GM23338 (cell line): Measurements from ENCODE around the gene PISD. TPM values are rescaled to one million over a fixed set of nuclear protein-coding genes. Genes with fewer than 3 reads are reported as not detected.

Source experiments
- ATAC-seq: fragments of 200-7000 bp; cut with Tn5 transposase; 3 replicates; pipeline ENCODE4 v1.9.1; 2020
- DNase-seq: peaks from one replicate; pipeline ENCODE4 v3.0.0-alpha.2; 2015; ENCODE audit warnings: low spot score
- H2AFZ ChIP-seq: fragments of 200-600 bp; sonication (generic); 2 replicates; pipeline ENCODE4 v1.8.0; 2016; ENCODE audit warnings: antibody characterized with exemption, mild to moderate bottlenecking, moderate library complexity
- H3F3A ChIP-seq: fragments of 200-600 bp; sonication (generic); replicated peaks from 2 replicates; pipeline ENCODE4 v1.8.0; 2017; ENCODE audit warnings: antibody characterized with exemption, mixed run types, low read depth
- H3K27ac ChIP-seq: fragments of 200-600 bp; sonication (generic); 2 replicates; pipeline ENCODE4 v1.6.1; 2016; ENCODE audit warnings: low read depth
- H3K27me3 ChIP-seq: fragments of 200-600 bp; sonication (generic); 2 replicates; pipeline ENCODE4 v1.8.0; 2016; ENCODE audit warnings: mild to moderate bottlenecking, mixed run types, moderate library complexity; ENCODE audit not compliant: insufficient read depth
- H3K36me3 ChIP-seq: fragments of 200-600 bp; sonication (generic); 2 replicates; pipeline ENCODE4 v1.8.0; 2016; ENCODE audit warnings: mild to moderate bottlenecking; ENCODE audit not compliant: insufficient read depth
- H3K4me1 ChIP-seq: fragments of 200-600 bp; sonication (generic); 2 replicates; pipeline ENCODE4 v1.8.0; 2016; ENCODE audit warnings: mild to moderate bottlenecking, moderate library complexity; ENCODE audit not compliant: insufficient read depth
- H3K4me2 ChIP-seq: fragments of 200-600 bp; sonication (generic); 2 replicates; pipeline ENCODE4 v1.7.1; 2017; ENCODE audit warnings: mixed run types
- H3K4me3 ChIP-seq: fragments of 200-600 bp; sonication (generic); 2 replicates; pipeline ENCODE4 v1.6.1; 2016; ENCODE audit warnings: mixed run types
- H3K79me2 ChIP-seq: fragments of 200-600 bp; sonication (generic); replicated peaks from 2 replicates; pipeline ENCODE4 v1.8.0; 2017; ENCODE audit warnings: mild to moderate bottlenecking; ENCODE audit not compliant: insufficient read depth
- H3K9me2 ChIP-seq: fragments of 200-600 bp; sonication (generic); 2 replicates; pipeline ENCODE4 v1.8.0; 2017; ENCODE audit not compliant: insufficient read depth
- H4K20me1 ChIP-seq: fragments of 200-600 bp; sonication (generic); replicated peaks from 2 replicates; pipeline ENCODE4 v1.8.0; 2017; ENCODE audit warnings: mild to moderate bottlenecking; ENCODE audit not compliant: insufficient read depth
- H3K27ac Mint-ChIP-seq: 2 replicates; pipeline ENCODE4 v1.8.0; 2020; ENCODE audit warnings: inconsistent platforms, mild to moderate bottlenecking, moderate library complexity, mixed read lengths
- H3K27me3 Mint-ChIP-seq: 3 replicates; pipeline ENCODE4 v1.8.0; 2022; ENCODE audit warnings: low read depth, mild to moderate bottlenecking, moderate library complexity, mixed read lengths, inconsistent platforms; ENCODE audit not compliant: insufficient read depth, poor library complexity
- H3K36me3 Mint-ChIP-seq: 3 replicates; pipeline ENCODE4 v1.8.0; 2021; ENCODE audit warnings: low read depth, mild to moderate bottlenecking, inconsistent platforms, moderate library complexity, mixed read lengths
- H3K4me1 Mint-ChIP-seq: 3 replicates; pipeline ENCODE4 v1.8.0; 2020; ENCODE audit warnings: mild to moderate bottlenecking, inconsistent platforms, mixed read lengths
- H3K4me3 Mint-ChIP-seq: 3 replicates; pipeline ENCODE4 v1.8.0; 2021; ENCODE audit warnings: moderate library complexity, mild to moderate bottlenecking, inconsistent platforms, mixed read lengths
- H3K9me3 Mint-ChIP-seq: 3 replicates; pipeline ENCODE4 v1.8.0; 2020; ENCODE audit warnings: moderate library complexity, mild to moderate bottlenecking, inconsistent platforms, mixed read lengths
- CREB1 ChIP-seq: fragments of 250-450 bp; sonication (Bioruptor Pico); IDR thresholded peaks from 2 replicates; pipeline ENCODE4 v1.5.0; 2020; ENCODE audit warnings: low read depth, mild to moderate bottlenecking, moderate library complexity
- CTCF ChIP-seq, 2 experiments: fragments of 200-600 bp in 1 of 2; sonication (generic) in 1 of 2; conservative IDR thresholded peaks; 2 replicates each; pipeline versions ENCODE4 v1.5.1 to v1.6.1; 2016 to 2017; ENCODE audit warnings: antibody characterized with exemption in 2 of 2, low read depth in 2 of 2, mild to moderate bottlenecking in 2 of 2, moderate library complexity in 1 of 2
- EZH2 ChIP-seq: fragments of 200-600 bp; sonication (generic); IDR thresholded peaks from one replicate; pipeline ENCODE4 v1.8.0; 2017; ENCODE audit warnings: antibody characterized with exemption, mild to moderate bottlenecking, low read depth; ENCODE audit not compliant: unreplicated experiment
- JUNB ChIP-seq: IDR thresholded peaks from one replicate; pipeline ENCODE4 v1.6.1; 2016; ENCODE audit warnings: antibody characterized with exemption; ENCODE audit not compliant: unreplicated experiment
- NANOG ChIP-seq: IDR thresholded peaks from 2 replicates; pipeline ENCODE4 v1.6.1; 2016; ENCODE audit warnings: antibody characterized with exemption, borderline replicate concordance
- POLR2AphosphoS5 ChIP-seq: IDR thresholded peaks from 2 replicates; pipeline ENCODE4 v1.6.1; 2016; ENCODE audit warnings: antibody characterized with exemption, low read depth
- REST ChIP-seq: IDR thresholded peaks from one replicate; pipeline ENCODE4 v1.6.1; 2018; ENCODE audit warnings: antibody characterized with exemption; ENCODE audit not compliant: unreplicated experiment
- STAT1 ChIP-seq: IDR thresholded peaks from one replicate; pipeline ENCODE4 v1.6.1; 2016; ENCODE audit warnings: antibody characterized with exemption; ENCODE audit not compliant: unreplicated experiment
- ZNF114 ChIP-seq: fragments of 250-450 bp; sonication (Bioruptor Pico); IDR thresholded peaks from 2 replicates; pipeline ENCODE4 v1.5.0; 2020; ENCODE audit warnings: mild to moderate bottlenecking, moderate library complexity
- ZNF331 ChIP-seq: fragments of 250-450 bp; sonication (Bioruptor Pico); IDR thresholded peaks from 2 replicates; pipeline ENCODE4 v1.5.0; 2020; ENCODE audit warnings: low read depth, mild to moderate bottlenecking, moderate library complexity
- polyA plus RNA-seq: library from polyadenylated mRNA; unstranded; fragments of >200 nt; fragmentation: Nextera tagmentation; extraction: Ambion mirVana; gene quantifications from 2 replicates; pipeline ENCODE4 v1.2.1, GENCODE V29; 2016
- total RNA-seq: library from RNA; depleted of rRNA; stranded (reverse); fragments of >200 nt; shearing (Covaris generic); gene quantifications from 2 replicates; pipeline ENCODE4 v1.2.3, GENCODE V29; 2014

The PISD gene
- total and polyA plus RNA-seq, 2 experiments from 2014 or later, result 43.1 to 54.5 TPM

GRCh38 chr22:31647066-31647465 lies 14.9 kb downstream of the PISD start (continued):
- no peak for TF ChIP-seq CTCF (conservative IDR thresholded peaks at IDR 0.05; ENCODE audit: low read depth in 2 of 2)

GRCh38 chr22:31646186-31647019 lies 15.6 kb downstream of the PISD start:
- H3K79me2 ChIP-seq, result peaks cover 65% of the 10 kb centered on the region
- no peak overlapping the region for H2AFZ ChIP-seq
- ATAC-seq, result no peak
- H3F3A ChIP-seq, result 0 out of 2 replicates have a peak, but pooled peaks cover 3% of the 10 kb centered on the region
- H4K20me1 ChIP-seq, result peaks cover 17% of the 10 kb centered on the region
- no peak overlapping the region for H3K4me3 ChIP-seq
- Mint-ChIP-seq H3K9me3 (no peaks in the 10 kb centered on the region), H3K27me3 (peaks cover 6% of the 10 kb centered on the region), H3K4me1 (peaks cover 25% of the 10 kb centered on the region), H3K27ac (no peak overlapping the region; the same call in none of the 2 replicates), H3K36me3 (peaks cover 55% of the 10 kb centered on the region; the same call in 2 of the 3 replicates), H3K4me3 (no peak overlapping the region)
- DNase-seq, result no peak
- H3K36me3 ChIP-seq, result peaks cover 18% of the 10 kb centered on the region
- peaks cover 32% of the 10 kb centered on the region for H3K4me1 ChIP-seq
- H3K9me2 ChIP-seq, result no peaks in the 10 kb centered on the region
- H3K27me3 ChIP-seq, result no peaks in the 10 kb centered on the region
- H3K4me2 ChIP-seq, result no peak overlapping the region
- peak overlapping the region; percentile 84 for H3K27ac ChIP-seq
- TF ChIP-seq CREB1 (no peak), POLR2AphosphoS5 (no peak), REST (no peak), CTCF (conservative IDR thresholded peaks at IDR 0.05; ENCODE audit: low read depth in 2 of 2) (no peak), STAT1 (no peak), JUNB (no peak), ZNF114 (CRISPR knock-in tag) (no peak), ZNF331 (CRISPR knock-in tag) (no peak), EZH2 (no peak), NANOG (no peak)
